Activated CD4-positive, alpha-beta T cell treated with anti-CD3 and anti-CD28 coated beads, Interleukin-2, amount 50 U/mL, for 16 hours (primary cell): Measurements from ENCODE around the gene GOT2.
A peak's percentile ranks its signal among the peaks of the same experiment; 100 is the strongest.
"Not testable (repeated sequence)": the region's sequence is repeated elsewhere in the genome, so short reads cannot be mapped to it uniquely, and the experiment has no call there.

ENCODE experiments used
- DNase-seq: peaks from one replicate; pipeline ENCODE4 v3.0.0-alpha.2; 2020

Gene GOT2

DNA sequence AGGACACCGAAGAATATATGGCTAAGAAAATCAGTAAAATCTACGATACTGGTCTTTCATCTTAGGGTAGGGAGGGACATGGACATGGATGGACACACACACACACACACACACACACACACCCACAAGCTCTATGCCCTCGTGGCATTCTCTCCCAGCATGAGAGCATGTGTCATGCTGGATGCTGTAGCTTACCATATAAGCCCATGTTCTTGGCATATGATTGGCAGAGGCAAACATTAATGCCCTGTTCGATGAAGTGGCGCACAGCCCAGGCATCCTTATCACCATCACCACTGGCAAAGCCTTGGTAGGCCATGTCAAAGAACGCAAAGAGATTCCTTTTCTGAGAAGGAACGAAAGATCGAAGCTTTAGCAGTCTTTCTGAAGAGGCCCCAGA, 17.6 kb downstream of the GOT2 start:
- no peak for DNase-seq

DNA sequence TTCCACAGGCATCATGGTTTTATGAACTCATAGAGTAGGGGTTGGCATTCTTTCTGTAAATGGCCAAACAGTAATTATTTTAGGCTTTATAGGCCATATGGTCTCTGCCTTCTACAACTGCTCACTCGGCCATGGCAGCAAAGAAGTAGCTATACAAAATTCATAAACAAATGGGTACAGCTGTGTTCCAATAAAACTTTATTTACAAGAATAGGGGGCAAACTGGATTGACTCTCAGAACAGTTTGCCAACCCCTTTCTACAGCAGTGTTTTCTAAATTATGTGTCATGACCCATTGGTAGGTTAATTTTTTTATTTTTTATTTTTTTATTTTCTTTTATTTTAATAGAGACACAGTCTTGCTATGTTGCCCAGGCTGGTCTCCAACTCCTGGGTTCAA, 20.4 kb downstream of the GOT2 start:
- DNase-seq: no peak

DNA sequence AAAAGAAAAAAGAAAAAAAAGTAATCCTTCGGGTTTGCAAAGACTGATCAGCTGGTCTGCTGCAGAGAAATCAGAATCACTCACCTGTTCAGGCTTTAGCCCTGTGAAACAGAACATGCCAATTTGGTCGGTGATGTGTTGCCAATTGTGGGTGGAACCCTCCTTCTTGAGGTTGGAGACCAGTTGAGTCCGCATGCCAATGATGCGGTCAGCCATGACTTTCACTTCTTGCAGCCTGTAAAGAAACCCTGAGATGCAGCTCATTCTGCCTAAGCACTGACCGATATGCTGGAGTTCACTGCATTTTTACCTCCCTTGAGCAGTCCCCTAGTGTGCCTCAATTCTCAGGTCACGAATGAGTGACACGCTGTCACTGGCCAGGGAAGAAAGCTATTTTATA, 24.8 kb downstream of the GOT2 start:
- no peak for DNase-seq

GRCh38 chr16:58699151-58699550, 35.0 kb downstream of the GOT2 start:
- peak; percentile 12 for DNase-seq

DNA sequence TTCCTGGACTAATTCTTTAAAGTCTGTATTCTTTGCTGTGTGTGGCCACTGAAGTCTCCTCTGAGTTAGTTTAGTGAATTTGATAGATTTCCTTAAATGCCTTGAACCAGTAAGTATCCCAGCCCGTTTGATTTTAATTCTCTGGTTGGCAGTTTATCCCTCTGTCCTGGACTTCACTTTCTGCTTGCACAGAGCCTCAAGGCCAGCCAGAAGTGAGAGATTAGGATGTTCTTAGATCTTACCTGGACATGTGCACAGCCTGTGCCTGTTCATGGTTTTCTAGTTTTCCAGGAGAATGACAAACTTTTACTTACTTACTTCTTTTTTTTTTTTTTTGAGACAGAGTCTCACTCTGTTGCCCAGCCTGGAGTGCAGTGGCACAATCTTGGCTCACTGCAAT, 38.7 kb downstream of the GOT2 start:
- no peak for DNase-seq

DNA sequence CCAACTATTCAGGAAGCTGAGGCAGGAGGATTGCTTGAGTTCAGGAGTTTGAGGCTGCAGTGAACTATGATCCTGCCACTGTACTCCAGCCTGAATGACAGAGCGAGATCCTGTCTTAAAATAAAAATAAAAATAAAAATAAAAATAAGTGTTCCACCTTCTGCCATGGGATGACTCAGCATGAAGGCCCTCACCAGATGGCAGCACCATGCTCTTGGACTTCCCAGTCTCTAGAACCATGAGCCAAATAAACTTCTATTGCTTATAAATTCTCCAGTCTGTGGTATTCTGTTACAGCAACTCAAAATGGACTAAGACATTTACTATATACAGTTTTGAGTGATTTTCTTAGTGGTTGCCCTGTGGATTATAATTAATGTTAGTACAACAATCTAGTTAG, 41.7 kb downstream of the GOT2 start:
- DNase-seq: no peak

GRCh38 chr16:58686985-58687706, 47.0 kb downstream of the GOT2 start:
- not testable (repeated sequence) for DNase-seq

DNA sequence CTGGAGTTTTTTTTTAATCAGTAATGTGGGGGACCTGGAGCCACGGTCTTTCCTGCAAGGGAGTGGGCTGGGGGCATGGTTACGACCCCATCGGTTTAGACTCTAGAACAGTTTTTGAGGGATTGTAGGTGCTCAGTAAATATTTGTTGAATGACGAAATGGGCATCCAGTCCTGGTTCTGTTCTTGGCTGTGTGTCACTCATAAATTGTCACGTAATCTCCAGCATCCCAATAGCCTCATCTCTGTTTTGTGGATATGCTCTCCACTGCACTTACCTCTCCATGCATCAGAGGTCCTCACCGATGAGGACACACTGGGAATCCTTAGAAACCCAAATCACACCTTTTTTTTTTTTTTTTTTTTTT, 49.0 kb downstream of the GOT2 start:
- no peak for DNase-seq

DNA sequence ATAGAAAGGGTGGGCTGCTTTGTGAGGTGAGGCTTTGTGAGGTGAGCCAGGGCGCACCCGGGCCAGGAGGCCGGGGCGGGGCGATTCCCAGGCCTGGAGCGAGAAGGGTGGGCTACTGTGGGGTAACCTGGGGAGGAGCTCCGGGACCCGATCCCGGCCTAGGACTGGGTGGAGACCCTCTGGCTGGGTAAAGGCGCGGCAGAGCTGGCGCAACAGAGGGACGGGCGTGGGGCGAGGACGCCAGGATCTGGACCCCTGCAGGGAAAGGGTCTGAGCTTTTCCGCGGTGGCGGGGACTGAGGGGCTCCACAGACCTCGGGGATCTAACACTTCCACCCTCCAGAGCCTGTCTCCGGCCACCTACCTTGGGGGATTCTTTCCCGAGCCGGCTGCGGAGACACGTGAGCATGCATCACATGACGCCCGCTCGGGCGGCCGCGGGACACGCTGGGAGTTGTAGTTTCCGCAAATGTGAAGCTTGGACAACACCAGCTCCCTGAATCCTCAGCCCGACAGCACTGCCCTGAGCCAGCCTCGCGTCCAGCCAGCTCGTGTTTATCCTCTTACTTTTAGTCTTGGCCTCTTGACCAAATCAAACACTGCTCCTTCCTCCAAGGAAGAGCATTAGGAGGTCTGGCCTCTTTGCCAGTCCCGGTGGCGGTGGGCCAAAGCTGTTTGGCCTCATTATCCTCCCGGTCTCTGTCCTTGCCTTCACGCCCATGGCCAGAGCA, 49.6 kb downstream of the GOT2 start, which contains the start of gene SLC38A7:
Gene SLC38A7, minus strand, starts transcription at position 417 of the 730 bp plus-strand sequence. CDS start 4,644 bp downstream, outside the sequence.
- DNase-seq: peak; percentile 84

GRCh38 chr16:58684001-58684353, 50.1 kb downstream of the GOT2 start:
- DNase-seq: no peak

DNA sequence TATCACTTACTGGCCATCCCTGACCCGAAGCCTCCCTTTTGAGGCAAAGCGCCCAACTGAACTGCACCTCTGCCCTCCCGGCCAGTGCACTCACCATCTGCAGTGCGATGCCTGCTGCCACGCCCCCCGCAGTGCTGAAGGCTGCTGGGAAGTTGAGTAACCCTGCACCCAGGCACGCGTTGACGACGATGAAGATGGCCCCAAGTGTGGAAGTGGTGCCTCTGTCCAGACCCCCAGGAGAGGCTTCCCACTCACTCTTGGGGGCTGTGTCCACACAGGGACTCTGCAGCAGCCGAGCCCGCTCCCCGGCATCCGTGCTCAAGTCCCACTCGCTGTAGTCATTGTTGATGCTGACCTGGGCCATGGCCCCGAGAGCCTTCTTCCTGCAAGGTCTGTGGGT, 54.4 kb downstream of the GOT2 start:
- DNase-seq: no peak

DNA sequence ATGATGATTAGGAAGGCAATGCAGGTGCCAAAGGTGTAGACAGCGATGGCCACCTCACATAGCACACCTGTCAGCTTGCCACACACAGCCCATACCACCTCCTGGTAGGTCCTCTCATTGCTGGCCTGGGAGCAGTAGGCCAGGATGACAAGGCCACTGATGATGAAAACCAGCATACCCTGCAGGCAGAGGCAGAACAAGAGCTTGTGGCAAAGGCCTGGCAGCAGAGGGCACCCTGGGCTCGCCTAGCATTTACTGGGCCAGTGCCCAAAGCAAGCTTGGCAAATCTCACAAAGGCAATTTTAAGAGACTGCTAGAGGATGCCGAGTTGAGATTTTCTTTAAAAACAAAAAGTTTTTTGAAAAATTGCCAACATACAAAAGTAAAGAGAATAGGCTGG, 55.4 kb downstream of the GOT2 start:
- peak; percentile 7 for DNase-seq

DNA sequence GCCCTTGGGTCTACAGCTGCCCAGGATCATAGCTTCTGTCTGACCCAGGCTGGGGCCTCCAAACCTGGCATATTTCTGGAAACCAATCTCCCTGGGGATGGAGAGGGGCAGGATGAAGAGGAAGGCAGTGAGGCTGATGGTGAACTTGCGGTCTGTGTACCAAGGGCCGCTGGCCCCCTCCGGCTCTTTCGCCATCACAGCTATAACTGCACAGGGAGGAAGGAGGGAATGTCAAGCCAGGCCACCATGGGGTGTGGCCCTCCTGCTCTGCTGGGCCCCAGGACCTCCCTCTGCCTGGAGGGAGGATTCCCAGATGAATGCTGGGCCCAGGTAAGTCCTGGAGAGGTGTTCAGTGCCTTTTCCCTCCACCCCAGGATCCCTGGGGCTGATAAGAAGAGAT, 55.8 kb downstream of the GOT2 start:
- no peak for DNase-seq

- DNase-seq: no peak
These were observed 63.1 kb downstream of the GOT2 start for GRCh38 chr16:58670946-58671583.

GRCh38 chr16:58670177-58670576, 63.9 kb downstream of the GOT2 start:
- DNase-seq: no peak

- no peak for DNase-seq
These were observed 68.9 kb downstream of the GOT2 start for GRCh38 chr16:58665200-58665599.

DNA sequence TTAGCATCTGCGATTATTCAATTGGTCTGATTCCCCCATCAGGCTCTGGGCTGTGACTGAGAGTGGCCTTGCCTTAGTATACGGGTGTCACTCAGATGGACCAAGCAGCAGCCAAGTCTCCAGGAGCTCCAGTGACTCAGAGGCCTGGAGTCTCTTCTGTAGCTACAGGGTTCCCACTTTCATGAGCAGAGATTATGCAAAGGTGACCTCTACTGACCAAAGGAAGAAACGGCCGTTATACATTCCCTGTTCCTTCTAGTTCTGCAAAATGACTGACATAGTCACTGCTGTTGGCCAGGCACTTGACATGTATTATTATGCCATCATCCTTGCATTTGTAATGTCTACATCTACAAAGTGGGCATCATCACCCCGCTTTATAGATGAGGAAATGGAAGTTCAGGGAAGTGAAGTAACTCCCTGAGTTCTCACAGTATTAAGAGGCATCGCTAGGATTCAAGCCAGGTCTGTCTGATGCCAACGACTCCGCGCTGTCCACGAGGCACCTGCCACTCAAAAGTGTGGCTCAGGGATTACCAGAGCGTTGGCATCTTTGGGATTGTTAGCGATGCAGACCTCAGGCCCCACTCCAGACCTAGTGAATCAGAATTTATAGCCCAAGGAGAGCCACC, 72.8 kb downstream of the GOT2 start:
- DNase-seq: peak; percentile 48

DNA sequence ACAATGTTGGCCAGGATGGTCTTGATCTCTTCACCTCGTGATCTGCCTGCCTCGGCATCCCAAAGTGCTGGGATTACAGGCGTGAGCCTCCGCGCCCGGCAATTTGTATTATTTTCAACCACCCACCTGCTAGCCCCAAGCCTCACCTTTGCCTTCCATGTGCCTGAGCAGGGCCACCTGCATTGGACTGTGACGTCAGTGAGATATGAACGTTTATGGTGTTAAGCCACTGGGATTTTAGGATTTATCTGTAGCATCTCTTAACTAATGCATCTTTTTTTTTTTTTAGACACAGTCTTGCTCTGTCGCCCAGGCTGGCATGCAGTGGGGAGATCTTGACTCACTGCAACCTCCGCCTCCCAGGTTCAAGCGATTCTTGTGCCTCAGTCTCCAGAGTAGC, 74.2 kb downstream of the GOT2 start:
- not testable (repeated sequence) for DNase-seq

DNA sequence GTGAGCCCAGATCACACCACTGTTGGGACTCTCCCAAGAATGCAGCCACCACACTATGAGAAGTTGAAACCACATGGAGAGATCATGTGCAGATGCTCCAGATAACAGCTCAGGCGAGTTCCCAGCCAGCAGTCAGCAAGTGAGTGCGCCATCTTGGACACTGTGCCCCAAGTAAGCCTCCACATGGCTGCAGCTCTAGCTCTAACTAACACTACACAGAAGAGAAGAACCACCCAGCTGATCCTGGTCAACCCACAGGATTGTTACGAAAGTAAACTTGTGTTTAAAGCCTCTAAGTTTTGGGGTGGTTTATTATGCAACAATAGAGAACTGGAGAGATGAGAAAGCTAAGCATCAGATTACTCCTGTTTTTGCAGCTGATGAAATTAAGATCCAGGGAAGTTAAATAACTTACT, 75.3 kb downstream of the GOT2 start:
- DNase-seq: no peak
